Keratinocyte (primary cell): ENCODE measurements around the gene MLLT6. TPM values are rescaled to one million over a fixed set of nuclear protein-coding genes. Genes with fewer than 3 reads are reported as not detected.

Source experiments
- DNase-seq: peaks from one replicate; pipeline ENCODE4 v3.0.0-alpha.2; 2011; ENCODE audit warnings: low read depth, missing footprints, low spot score
- FAIRE-seq: peaks from 2 replicates; lab custom pipeline; 2011; peaks lifted over from hg19 to GRCh38; lab: Jason Lieb, UNC
- H2AFZ ChIP-seq: 2 replicates; pipeline ENCODE4 v1.6.0; 2012; ENCODE audit warnings: low read length, control low read depth, inconsistent platforms; ENCODE audit not compliant: control insufficient read depth
- H3K27ac ChIP-seq: 2 replicates; pipeline ENCODE4 v1.5.1; 2011; ENCODE audit warnings: low read length; ENCODE audit not compliant: control insufficient read depth, insufficient read depth
- H3K27me3 ChIP-seq: 3 replicates; pipeline ENCODE4 v1.6.0; 2011; ENCODE audit warnings: low read length; ENCODE audit not compliant: control insufficient read depth, insufficient read depth; ENCODE audit errors: extremely low read depth
- H3K36me3 ChIP-seq, 2 experiments: 2 replicates in 1 of 2; 3 replicates in 1 of 2; pipeline ENCODE4 v1.5.1; 2011; ENCODE audit warnings: low read length in 2 of 2, mild to moderate bottlenecking in 1 of 2; ENCODE audit not compliant: control insufficient read depth in 2 of 2, insufficient read depth in 2 of 2; ENCODE audit errors: extremely low read depth in 1 of 2
- H3K4me1 ChIP-seq: 3 replicates; pipeline ENCODE4 v1.5.1; 2011; ENCODE audit warnings: low read length; ENCODE audit not compliant: control insufficient read depth, insufficient read depth; ENCODE audit errors: extremely low read depth
- H3K4me2 ChIP-seq: 3 replicates; pipeline ENCODE4 v1.6.0; 2011; ENCODE audit warnings: low read depth, low read length; ENCODE audit not compliant: control insufficient read depth, insufficient read depth; ENCODE audit errors: extremely low read depth
- H3K4me3 ChIP-seq, 3 experiments: fragments of 200-600 bp in 1 of 3; sonication (generic) in 1 of 3; 2 replicates in 2 of 3; 3 replicates in 1 of 3; pipeline ENCODE4 v1.5.1; 2011 to 2016; ENCODE audit warnings: low read length in 3 of 3, mild to moderate bottlenecking in 3 of 3, control low read depth in 2 of 3, inconsistent platforms in 1 of 3, low read depth in 1 of 3, mixed read lengths in 1 of 3, mixed run types in 1 of 3, moderate library complexity in 1 of 3; ENCODE audit not compliant: control insufficient read depth in 2 of 3, insufficient read depth in 2 of 3; ENCODE audit errors: extremely low read depth in 1 of 3
- H3K79me2 ChIP-seq: 2 replicates; pipeline ENCODE4 v1.6.0; 2012; ENCODE audit warnings: low read length; ENCODE audit not compliant: control insufficient read depth, insufficient read depth
- H3K9ac ChIP-seq: 3 replicates; pipeline ENCODE4 v1.6.0; 2011; ENCODE audit warnings: low read length; ENCODE audit not compliant: control insufficient read depth, insufficient read depth; ENCODE audit errors: extremely low read depth
- H3K9me1 ChIP-seq: 3 replicates; pipeline ENCODE4 v1.6.0; 2011; ENCODE audit warnings: low read length; ENCODE audit not compliant: control insufficient read depth, insufficient read depth; ENCODE audit errors: extremely low read depth
- H3K9me3 ChIP-seq: 2 replicates; pipeline ENCODE4 v1.5.1; 2012; ENCODE audit warnings: low read depth, low read length; ENCODE audit not compliant: control insufficient read depth
- H4K20me1 ChIP-seq: 3 replicates; pipeline ENCODE4 v1.6.0; 2011; ENCODE audit warnings: low read length; ENCODE audit not compliant: control insufficient read depth, insufficient read depth; ENCODE audit errors: extremely low read depth
- EZH2 ChIP-seq: IDR thresholded peaks from one replicate; pipeline ENCODE4 v1.6.1; 2012; ENCODE audit warnings: inconsistent platforms, mild to moderate bottlenecking, low read length, moderate library complexity
- dilution Hi-C: fragments of 300-500 bp; cut with MboI; formaldehyde crosslinking; loops from one replicate; pipeline ENCODE4 v1.7.0; 2020; ENCODE audit warnings: low sequenced_read_pairs; ENCODE audit not compliant: extremely low pct_ligation_motif_present
- polyA plus RNA-seq, 5 experiments: library from polyadenylated mRNA; depleted of rRNA in 3 of 5; stranded (reverse) in 3 of 5; stranded (forward) in 1 of 5; unstranded in 1 of 5; fragments of >200 nt; gene quantifications; 1 replicate in 1 of 5; 2 replicates in 3 of 5; 3 replicates in 1 of 5; pipeline versions ENCODE4 v1.2.1 to v1.2.3, GENCODE V29; 2011 to 2012; ENCODE audit warnings: missing spikeins in 2 of 5, low read depth in 1 of 5, low replicate concordance in 1 of 5
- TF ChIP-seq, protein P1 (sequence below), 3 experiments: IDR thresholded peaks in 1 of 3; conservative IDR thresholded peaks in 1 of 3; optimal IDR thresholded peaks in 1 of 3; 2 replicates in 2 of 3; 3 replicates in 1 of 3; pipeline versions ENCODE3 to v1.5.1; 2011; ENCODE audit warnings: low read length in 3 of 3, mild to moderate bottlenecking in 3 of 3, moderate library complexity in 2 of 3, control low read depth in 1 of 3, inconsistent platforms in 1 of 3; ENCODE audit not compliant: insufficient read depth in 2 of 3; ENCODE audit errors: extremely low read depth in 1 of 3

Gene MLLT6
- polyA plus RNA-seq, 1 donor (not counting 4 experiments of a cell fraction or from before 2014, with no cell fraction given) = 17.4 TPM

DNA sequence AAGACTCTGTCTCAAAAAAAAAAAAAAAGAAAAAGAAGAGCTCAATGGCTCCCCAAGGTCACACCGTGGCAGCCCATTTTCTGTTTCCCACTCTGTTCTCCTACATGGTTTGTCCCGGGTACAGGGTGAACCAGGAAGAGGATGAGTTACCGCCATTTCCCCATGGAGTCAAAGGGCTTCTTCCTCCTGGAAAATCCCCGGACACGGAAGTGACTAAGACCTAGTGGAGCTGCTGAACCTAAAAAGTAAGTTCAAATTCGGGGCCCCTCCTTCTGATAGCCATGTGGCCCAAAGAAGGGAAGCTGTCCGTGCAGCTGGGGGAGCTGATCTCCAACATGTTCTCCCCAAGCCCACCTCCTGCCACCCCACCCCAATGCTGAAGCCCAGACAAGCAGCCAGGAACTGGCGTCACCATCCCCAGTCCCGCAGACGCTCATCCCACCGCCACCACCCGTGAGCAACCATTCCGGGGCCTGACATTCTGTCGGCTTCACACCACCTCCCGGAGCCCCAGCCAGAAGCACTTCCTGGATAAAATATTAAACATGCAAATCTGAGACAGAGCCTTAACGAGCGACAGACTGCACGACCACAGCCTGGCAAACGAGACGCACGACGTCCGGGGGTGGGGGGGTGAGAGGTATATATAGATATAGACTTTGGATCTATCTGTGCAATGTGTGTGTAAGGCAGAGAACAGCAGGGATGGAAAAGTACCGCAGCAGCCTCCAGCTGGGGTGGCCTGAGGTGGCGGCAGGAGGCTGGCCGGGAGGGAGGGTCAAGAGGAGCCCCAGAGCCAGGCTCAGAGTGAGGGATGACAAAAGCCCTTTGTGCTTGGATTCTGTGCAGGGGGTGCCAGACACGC lies 47.9 kb upstream of the MLLT6 start:
- dilution Hi-C loops = no loop called here
- Histone ChIP-seq H3K9me1 (no peaks in the 10 kb centered on the region), H3K36me3 (no peaks in the 10 kb centered on the region), H3K79me2 (no peaks in the 10 kb centered on the region), H3K9me3 (no peaks in the 10 kb centered on the region), H3K9ac (no peak overlapping the region), H2AFZ (no peak overlapping the region), H3K4me3 (no peak overlapping the region), H3K4me1 (no peaks in the 10 kb centered on the region), H3K4me2 (no peak overlapping the region), H3K27ac (no peak overlapping the region), H4K20me1 (no peaks in the 10 kb centered on the region), H3K27me3 (peaks cover 23% of the 10 kb centered on the region)
- FAIRE-seq (no peak), DNase-seq (no peak)
- no peak for TF ChIP-seq EZH2
- TF ChIP-seq, protein P1, sequence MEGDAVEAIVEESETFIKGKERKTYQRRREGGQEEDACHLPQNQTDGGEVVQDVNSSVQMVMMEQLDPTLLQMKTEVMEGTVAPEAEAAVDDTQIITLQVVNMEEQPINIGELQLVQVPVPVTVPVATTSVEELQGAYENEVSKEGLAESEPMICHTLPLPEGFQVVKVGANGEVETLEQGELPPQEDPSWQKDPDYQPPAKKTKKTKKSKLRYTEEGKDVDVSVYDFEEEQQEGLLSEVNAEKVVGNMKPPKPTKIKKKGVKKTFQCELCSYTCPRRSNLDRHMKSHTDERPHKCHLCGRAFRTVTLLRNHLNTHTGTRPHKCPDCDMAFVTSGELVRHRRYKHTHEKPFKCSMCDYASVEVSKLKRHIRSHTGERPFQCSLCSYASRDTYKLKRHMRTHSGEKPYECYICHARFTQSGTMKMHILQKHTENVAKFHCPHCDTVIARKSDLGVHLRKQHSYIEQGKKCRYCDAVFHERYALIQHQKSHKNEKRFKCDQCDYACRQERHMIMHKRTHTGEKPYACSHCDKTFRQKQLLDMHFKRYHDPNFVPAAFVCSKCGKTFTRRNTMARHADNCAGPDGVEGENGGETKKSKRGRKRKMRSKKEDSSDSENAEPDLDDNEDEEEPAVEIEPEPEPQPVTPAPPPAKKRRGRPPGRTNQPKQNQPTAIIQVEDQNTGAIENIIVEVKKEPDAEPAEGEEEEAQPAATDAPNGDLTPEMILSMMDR (optimal IDR thresholded peaks at IDR 0.05 in 1 of 3, IDR thresholded peaks at IDR 0.05 in 1 of 3, conservative IDR thresholded peaks at IDR 0.05 in 1 of 3; ENCODE audit: extremely low read depth in 1 of 3, insufficient read depth in 2 of 3, low read length in 3 of 3) = no peak

DNA sequence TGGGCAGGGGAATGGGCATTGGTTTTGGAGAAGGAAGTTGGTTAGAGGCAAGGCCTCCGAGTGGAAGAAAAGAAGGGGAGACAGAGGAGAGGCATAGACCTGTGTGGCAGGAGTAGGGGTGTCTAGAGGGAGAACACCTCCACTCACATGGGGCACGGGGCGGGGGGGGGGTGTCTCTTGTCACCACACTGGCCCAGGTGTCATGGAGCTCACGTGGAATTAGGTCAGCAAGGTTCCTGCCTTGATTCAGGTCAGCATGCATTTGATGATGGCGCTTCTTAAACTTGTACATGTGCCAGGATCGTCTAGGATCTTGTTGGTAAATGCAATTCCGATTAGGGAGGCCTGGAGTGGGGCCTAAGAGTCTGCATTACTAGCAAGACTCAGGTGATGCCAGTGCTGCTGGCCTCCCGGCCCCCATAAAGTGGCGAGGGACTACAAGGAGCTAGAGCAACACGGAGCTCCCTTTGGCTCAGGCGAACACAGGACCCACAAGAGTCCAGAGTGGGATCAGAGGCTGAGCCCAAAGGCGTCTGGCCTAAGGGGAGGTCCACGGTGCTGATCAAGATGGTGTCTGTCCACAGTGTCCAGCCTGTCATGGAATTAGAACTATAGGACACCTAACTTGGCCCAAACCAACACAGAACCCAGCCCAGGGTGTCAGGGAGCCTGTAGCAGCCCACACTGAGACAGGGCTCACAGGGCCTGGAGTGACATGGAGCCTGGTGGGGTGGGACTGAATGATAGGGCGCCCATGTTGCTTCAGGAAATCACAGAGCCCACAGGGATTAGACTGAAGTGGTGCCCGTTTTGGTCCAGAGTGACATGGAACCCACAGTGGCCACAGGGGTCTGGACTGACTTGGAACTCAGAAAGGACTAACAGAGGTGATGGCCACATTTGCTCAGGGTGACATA lies 47.0 kb upstream of the MLLT6 start:
- no peak overlapping the region for H3K4me2 ChIP-seq
- no peak overlapping the region for H3K27ac ChIP-seq
- TF ChIP-seq, protein P1 (optimal IDR thresholded peaks at IDR 0.05 in 1 of 3, IDR thresholded peaks at IDR 0.05 in 1 of 3, conservative IDR thresholded peaks at IDR 0.05 in 1 of 3; ENCODE audit: extremely low read depth in 1 of 3, insufficient read depth in 2 of 3, low read length in 3 of 3) = no peak
- no peak for TF ChIP-seq EZH2
- DNase-seq (no peak), FAIRE-seq (no peak)
- dilution Hi-C loops = no loop called here
- no peaks in the 10 kb centered on the region for H3K36me3 ChIP-seq
- no peaks in the 10 kb centered on the region for H3K79me2 ChIP-seq
- H3K4me1 ChIP-seq = no peaks in the 10 kb centered on the region
- H3K9me3 ChIP-seq = no peaks in the 10 kb centered on the region
- H3K9me1 ChIP-seq = no peaks in the 10 kb centered on the region
- no peak overlapping the region for H2AFZ ChIP-seq
- H4K20me1 ChIP-seq = no peaks in the 10 kb centered on the region
- H3K27me3 ChIP-seq = peaks cover 23% of the 10 kb centered on the region
- H3K9ac ChIP-seq = no peak overlapping the region
- H3K4me3 ChIP-seq = no peak overlapping the region
